NOMO-1 treated with dmso at 0.1 percent for 144 hours (cell line): Measurements from ENCODE around the gene P2RX4.
"Not testable (repeated sequence)": the region's sequence is repeated elsewhere in the genome, so short reads cannot be mapped to it uniquely, and the experiment has no call there.

ENCODE experiments used
- DNase-seq: peaks from one replicate; lab custom pipeline; 2025; ENCODE audit not compliant: unreplicated experiment; lab: John Stamatoyannopoulos, UW

The P2RX4 gene

GRCh38 chr12:121209624-121210572 lies at the start of gene P2RX4:
Gene P2RX4, plus strand, starts transcription at chr12:121210129. Its CDS starts 36 bp downstream, at chr12:121210165.
- peak; percentile 88 for DNase-seq

GRCh38 chr12:121162384-121162783 lies 47.5 kb upstream of the P2RX4 start:
- DNase-seq, result no peak

GRCh38 chr12:121162985-121163384 lies 46.9 kb upstream of the P2RX4 start:
- no peak for DNase-seq

- not testable (repeated sequence) for DNase-seq
Measured at GRCh38 chr12:121164839-121165238, 45.1 kb upstream of the P2RX4 start.

- no peak for DNase-seq
Measured at GRCh38 chr12:121165316-121165715, 44.6 kb upstream of the P2RX4 start.

- no peak for DNase-seq
Measured at GRCh38 chr12:121166356-121166755, 43.6 kb upstream of the P2RX4 start.

GRCh38 chr12:121167232-121167820 lies 42.6 kb upstream of the P2RX4 start:
- DNase-seq, result no peak

- no peak for DNase-seq
Measured at GRCh38 chr12:121167951-121168350, 42.0 kb upstream of the P2RX4 start.

- DNase-seq, result no peak
Measured at GRCh38 chr12:121170151-121170550, 39.8 kb upstream of the P2RX4 start.

- DNase-seq, result peak; percentile 23
Measured at GRCh38 chr12:121170611-121171260, 39.2 kb upstream of the P2RX4 start.

GRCh38 chr12:121172145-121172544 lies 37.8 kb upstream of the P2RX4 start:
- DNase-seq, result no peak

- DNase-seq, result peak; percentile 69
Measured at GRCh38 chr12:121175383-121176119, 34.4 kb upstream of the P2RX4 start.

GRCh38 chr12:121176826-121177529 lies 33.0 kb upstream of the P2RX4 start:
- no peak for DNase-seq

GRCh38 chr12:121181181-121181580 lies 28.7 kb upstream of the P2RX4 start:
- no peak for DNase-seq

- no peak for DNase-seq
Measured at GRCh38 chr12:121182222-121182893, 27.6 kb upstream of the P2RX4 start.

- DNase-seq, result no peak
Measured at GRCh38 chr12:121184425-121184824, 25.5 kb upstream of the P2RX4 start.

- DNase-seq, result peak; percentile 25
Measured at GRCh38 chr12:121184984-121185889, 24.7 kb upstream of the P2RX4 start.

- DNase-seq, result no peak
Measured at GRCh38 chr12:121186826-121187225, 23.1 kb upstream of the P2RX4 start.

GRCh38 chr12:121187501-121187900 lies 22.4 kb upstream of the P2RX4 start:
- DNase-seq, result no peak
